Progenitor cell of endocrine pancreas (in vitro differentiated cells): Measurements from ENCODE around the gene P2RY12. TPM values are rescaled to one million over a fixed set of nuclear protein-coding genes. Genes with fewer than 3 reads are reported as not detected.

ENCODE experiments used
- DNase-seq: peaks from one replicate; pipeline ENCODE4 v3.0.0; 2021; ENCODE audit warnings: low spot score; ENCODE audit not compliant: unreplicated experiment
- H3K27ac Mint-ChIP-seq: 2 replicates; pipeline ENCODE4 v1.8.0; 2021; ENCODE audit warnings: mild to moderate bottlenecking, moderate library complexity, mixed read lengths
- H3K27me3 Mint-ChIP-seq: 2 replicates; pipeline ENCODE4 v1.8.0; 2021; ENCODE audit warnings: mixed read lengths
- H3K36me3 Mint-ChIP-seq: 2 replicates; pipeline ENCODE4 v1.8.0; 2022; ENCODE audit warnings: mixed read lengths; ENCODE audit not compliant: insufficient read depth
- H3K4me1 Mint-ChIP-seq: 2 replicates; pipeline ENCODE4 v1.8.0; 2021; ENCODE audit warnings: low read depth, mixed read lengths
- H3K4me3 Mint-ChIP-seq: 2 replicates; pipeline ENCODE4 v1.8.0; 2021; ENCODE audit warnings: low read depth, mild to moderate bottlenecking, moderate library complexity, mixed read lengths
- H3K9me3 Mint-ChIP-seq: 2 replicates; pipeline ENCODE4 v1.8.0; 2021; ENCODE audit warnings: low read depth, mixed read lengths
- total RNA-seq: library from RNA; stranded (reverse); gene quantifications from 2 replicates; pipeline ENCODE4 v1.2.1, GENCODE V29; 2021
- TF ChIP-seq, protein P1 (sequence below): fragments of 200-600 bp; sonication (generic); IDR thresholded peaks from one replicate; pipeline ENCODE4 v1.5.0; 2021; ENCODE audit warnings: antibody characterized with exemption, mild to moderate bottlenecking; ENCODE audit not compliant: unreplicated experiment

P2RY12 gene
- total RNA-seq, 1 donor from 2014 or later, result not detected

DNA sequence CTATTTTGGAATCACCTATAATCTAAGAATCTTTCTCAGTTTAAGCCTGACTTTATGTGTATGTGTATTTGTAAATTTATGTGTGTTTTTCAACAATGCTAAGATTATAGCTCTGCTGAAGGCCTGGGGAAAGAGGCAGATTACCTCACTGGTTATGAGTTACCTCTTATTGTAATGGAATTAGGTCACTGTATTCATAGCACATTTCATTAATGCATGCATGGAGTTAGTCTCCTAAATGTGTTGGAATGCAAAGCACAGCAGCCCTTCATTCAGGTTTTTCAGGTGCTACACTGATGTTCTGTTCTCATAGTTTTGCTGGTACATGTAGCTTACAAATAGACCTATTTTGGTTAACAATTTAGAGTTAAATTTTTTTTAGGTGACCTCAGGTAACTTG is 77.4 kb downstream of the P2RY12 start:
- no peak overlapping the region for H3K27ac Mint-ChIP-seq
- H3K4me3 Mint-ChIP-seq, result no peak overlapping the region
- H3K36me3 Mint-ChIP-seq, result no peaks in the 10 kb centered on the region
- H3K4me1 Mint-ChIP-seq, result peaks cover 9% of the 10 kb centered on the region
- no peak for DNase-seq
- TF ChIP-seq, protein P1, sequence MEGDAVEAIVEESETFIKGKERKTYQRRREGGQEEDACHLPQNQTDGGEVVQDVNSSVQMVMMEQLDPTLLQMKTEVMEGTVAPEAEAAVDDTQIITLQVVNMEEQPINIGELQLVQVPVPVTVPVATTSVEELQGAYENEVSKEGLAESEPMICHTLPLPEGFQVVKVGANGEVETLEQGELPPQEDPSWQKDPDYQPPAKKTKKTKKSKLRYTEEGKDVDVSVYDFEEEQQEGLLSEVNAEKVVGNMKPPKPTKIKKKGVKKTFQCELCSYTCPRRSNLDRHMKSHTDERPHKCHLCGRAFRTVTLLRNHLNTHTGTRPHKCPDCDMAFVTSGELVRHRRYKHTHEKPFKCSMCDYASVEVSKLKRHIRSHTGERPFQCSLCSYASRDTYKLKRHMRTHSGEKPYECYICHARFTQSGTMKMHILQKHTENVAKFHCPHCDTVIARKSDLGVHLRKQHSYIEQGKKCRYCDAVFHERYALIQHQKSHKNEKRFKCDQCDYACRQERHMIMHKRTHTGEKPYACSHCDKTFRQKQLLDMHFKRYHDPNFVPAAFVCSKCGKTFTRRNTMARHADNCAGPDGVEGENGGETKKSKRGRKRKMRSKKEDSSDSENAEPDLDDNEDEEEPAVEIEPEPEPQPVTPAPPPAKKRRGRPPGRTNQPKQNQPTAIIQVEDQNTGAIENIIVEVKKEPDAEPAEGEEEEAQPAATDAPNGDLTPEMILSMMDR, result no peak
- no peaks in the 10 kb centered on the region for H3K9me3 Mint-ChIP-seq
- H3K27me3 Mint-ChIP-seq, result no peaks in the 10 kb centered on the region

DNA sequence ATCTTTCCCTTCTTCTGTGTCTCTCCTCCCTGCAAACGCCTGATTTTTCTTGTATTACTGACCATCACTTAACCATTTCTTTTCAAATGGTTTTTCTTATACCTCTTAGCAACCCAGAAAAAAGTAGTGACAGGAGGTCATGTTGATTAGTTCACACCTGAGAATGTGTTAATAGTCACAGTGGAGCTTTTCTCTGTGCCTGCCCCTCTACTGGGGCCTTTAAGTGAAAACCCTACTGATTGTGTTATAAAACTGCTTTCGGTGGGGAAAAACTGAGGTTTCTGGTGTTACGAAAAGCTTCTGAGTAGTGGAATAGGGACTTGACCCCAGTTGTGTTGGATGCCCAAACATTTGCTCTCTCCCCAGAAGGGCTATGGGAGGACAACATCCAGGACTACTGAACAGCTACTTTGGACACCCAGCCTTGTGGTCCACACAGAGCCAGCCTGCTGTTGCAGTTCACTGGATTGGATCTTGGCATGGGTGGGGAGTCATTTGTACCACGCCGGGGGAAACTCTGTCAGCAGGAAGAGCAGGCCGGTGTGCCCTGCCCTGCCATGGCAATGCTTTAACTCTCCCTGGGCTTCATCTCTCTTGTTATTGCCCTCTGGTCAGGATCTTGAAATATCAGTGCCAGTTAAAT is 78.3 kb downstream of the P2RY12 start:
- no peak for DNase-seq
- no peak overlapping the region for H3K4me3 Mint-ChIP-seq
- H3K27ac Mint-ChIP-seq, result peak overlapping the region; percentile 8
- TF ChIP-seq, protein P1, result no peak
- no peaks in the 10 kb centered on the region for H3K36me3 Mint-ChIP-seq
- peaks cover 9% of the 10 kb centered on the region for H3K4me1 Mint-ChIP-seq
- H3K27me3 Mint-ChIP-seq, result no peaks in the 10 kb centered on the region
- no peaks in the 10 kb centered on the region for H3K9me3 Mint-ChIP-seq

DNA sequence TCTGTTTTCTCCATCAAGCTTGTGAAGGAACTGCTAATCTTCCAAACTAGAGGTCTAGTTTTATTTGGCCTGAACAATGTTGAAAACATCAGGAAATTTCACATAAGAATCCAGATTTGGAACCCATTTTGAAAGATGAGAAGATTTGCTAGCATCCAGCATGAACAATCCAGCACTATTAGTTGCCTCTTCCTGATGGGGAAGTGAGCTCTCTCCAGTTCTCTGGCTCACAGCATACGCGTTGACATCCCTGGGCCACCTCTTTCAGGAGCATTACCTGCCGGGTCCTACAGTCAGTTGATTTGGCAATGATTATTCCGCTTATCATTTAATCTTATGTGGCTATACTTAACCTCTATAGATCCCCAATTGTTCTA is 78.8 kb downstream of the P2RY12 start:
- Mint-ChIP-seq H3K4me1 (peaks cover 9% of the 10 kb centered on the region), H3K36me3 (no peaks in the 10 kb centered on the region), H3K9me3 (no peaks in the 10 kb centered on the region), H3K4me3 (no peak overlapping the region), H3K27ac (peak overlapping the region; percentile 8), H3K27me3 (no peaks in the 10 kb centered on the region)
- TF ChIP-seq, protein P1, result no peak
- no peak for DNase-seq

DNA sequence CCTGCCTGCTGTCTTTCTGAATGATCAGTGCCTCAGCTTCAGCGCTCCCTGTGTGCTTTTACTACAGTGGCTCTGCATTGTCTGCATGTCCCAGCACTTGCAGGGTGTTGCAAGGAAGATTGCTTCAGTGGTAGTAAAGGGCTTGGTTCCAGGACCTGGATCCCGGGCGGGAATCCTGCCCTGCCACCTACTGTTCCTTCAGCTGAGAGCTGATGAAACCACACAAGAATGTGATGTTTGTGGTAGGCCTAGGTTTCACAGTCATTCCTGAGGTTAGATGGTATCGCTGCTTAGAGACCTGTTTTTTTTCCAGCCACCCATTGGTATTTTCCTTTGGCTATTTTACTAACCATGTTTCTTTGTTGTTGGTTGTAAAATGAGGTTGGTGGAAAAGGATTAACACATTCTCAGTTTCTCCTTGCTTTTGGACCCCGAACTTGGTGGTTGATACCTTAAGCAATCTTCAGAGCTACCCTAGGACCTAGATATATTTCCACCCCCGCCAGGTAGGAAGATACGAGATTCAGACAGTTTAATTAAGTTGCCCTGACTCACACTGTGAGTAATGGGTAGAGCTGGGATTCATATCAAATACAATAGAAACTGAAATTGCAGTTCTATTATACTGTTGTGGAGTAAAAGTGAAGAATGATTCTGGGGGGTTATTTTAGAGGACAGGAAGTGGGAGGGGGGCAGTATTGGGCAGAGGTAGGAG is 79.3 kb downstream of the P2RY12 start:
- H3K4me1 Mint-ChIP-seq, result peaks cover 9% of the 10 kb centered on the region
- H3K27me3 Mint-ChIP-seq, result no peaks in the 10 kb centered on the region
- DNase-seq, result peak; percentile 13
- H3K27ac Mint-ChIP-seq, result peak overlapping the region; percentile 93
- H3K9me3 Mint-ChIP-seq, result no peaks in the 10 kb centered on the region
- no peaks in the 10 kb centered on the region for H3K36me3 Mint-ChIP-seq
- H3K4me3 Mint-ChIP-seq, result no peak overlapping the region
- TF ChIP-seq, protein P1, result no peak

DNA sequence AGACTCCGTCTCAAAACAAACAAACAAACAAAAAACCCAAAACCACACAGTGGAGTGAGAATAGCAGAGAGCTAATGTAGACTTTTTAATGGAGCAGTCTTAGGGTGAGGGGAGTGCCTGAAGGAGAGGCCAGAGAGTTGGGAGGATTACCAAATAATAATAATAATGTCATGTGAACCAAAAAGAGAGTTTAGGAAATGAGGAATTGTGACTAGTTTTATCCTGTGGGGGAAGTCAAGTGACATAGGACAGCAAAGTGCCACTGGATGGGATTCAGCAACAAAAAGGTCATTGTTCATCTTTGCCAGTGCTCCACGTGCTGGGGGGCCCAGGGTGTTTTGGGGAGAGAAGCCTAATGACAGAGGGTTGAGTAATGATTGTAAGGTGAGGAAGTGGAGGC is 80.8 kb downstream of the P2RY12 start:
- H3K4me3 Mint-ChIP-seq, result no peak overlapping the region
- H3K4me1 Mint-ChIP-seq, result peaks cover 9% of the 10 kb centered on the region
- DNase-seq, result no peak
- no peak overlapping the region for H3K27ac Mint-ChIP-seq
- H3K27me3 Mint-ChIP-seq, result no peaks in the 10 kb centered on the region
- no peaks in the 10 kb centered on the region for H3K36me3 Mint-ChIP-seq
- no peaks in the 10 kb centered on the region for H3K9me3 Mint-ChIP-seq
- TF ChIP-seq, protein P1, result no peak
